HepG2 (cell line): ENCODE measurements around the gene ETV5. TPM values are rescaled to one million over a fixed set of nuclear protein-coding genes. Genes with fewer than 3 reads are reported as not detected.

Experiments used
- ATAC-seq: fragments of 200-7000 bp; cut with Tn5 transposase; 3 replicates; pipeline ENCODE4 v1.9.1; 2020; ENCODE audit warnings: mild to moderate bottlenecking, moderate library complexity
- BruUV-seq: library from RNA; stranded (reverse); fragments of 400-500 nt; replicated peaks from 2 replicates; lab custom pipeline; 2021; lab: Mats Ljungman, UMichigan
- CTCF ChIA-PET: fragments of 300-600 bp; formaldehyde crosslinking; extraction: SDS; loops from one replicate; lab custom pipeline; 2021; ENCODE audit warnings: low total read pairs, inconsistent platforms, low intra/inter-chr PET ratio; lab: Yijun Ruan, JAX
- POLR2A ChIA-PET: fragments of 350-600 bp; sonication (Branson Sonifier 250); formaldehyde crosslinking; loops from one replicate; lab custom pipeline; 2020; ENCODE audit warnings: antibody characterized with exemption, inconsistent platforms; lab: Yijun Ruan, JAX
- DNase-seq: peaks from one replicate; pipeline ENCODE4 v3.0.0-alpha.2; 2015; ENCODE audit warnings: low spot score
- FAIRE-seq: peaks from 3 replicates; lab custom pipeline; 2011; peaks lifted over from hg19 to GRCh38; lab: Jason Lieb, UNC
- H2AFZ ChIP-seq: one replicate; pipeline ENCODE4 v1.6.1; 2011; ENCODE audit warnings: low read length, inconsistent platforms
- H3K27ac ChIP-seq: fragments of 300-600 bp; 3 replicates; pipeline ENCODE4 v1.8.0; 2011; ENCODE audit warnings: mixed run types, mild to moderate bottlenecking, mixed read lengths, low read length, inconsistent platforms; ENCODE audit not compliant: insufficient read depth; ENCODE audit errors: extremely low read length
- H3K27me3 ChIP-seq, 2 experiments: fragments of 200-600 bp in 1 of 2; 2 replicates in 1 of 2; 3 replicates in 1 of 2; pipeline versions ENCODE4 v1.6.0 to v1.8.0; 2011; ENCODE audit warnings: low read length in 2 of 2, mild to moderate bottlenecking in 2 of 2, moderate library complexity in 2 of 2, inconsistent platforms in 1 of 2; ENCODE audit not compliant: insufficient read depth in 2 of 2, control insufficient read depth in 1 of 2
- H3K36me3 ChIP-seq, 2 experiments: fragments of 200-600 bp in 1 of 2; replicated peaks in 1 of 2; 2 replicates in 1 of 2; 3 replicates in 1 of 2; pipeline versions ENCODE4 v1.5.1 to v1.8.0; 2011; ENCODE audit warnings: low read length in 2 of 2, inconsistent platforms in 1 of 2; ENCODE audit not compliant: insufficient read depth in 2 of 2, control insufficient read depth in 1 of 2
- H3K4me1 ChIP-seq: 2 replicates; pipeline ENCODE4 v1.5.1; 2012; ENCODE audit warnings: low read length, inconsistent platforms; ENCODE audit not compliant: insufficient read depth
- H3K4me2 ChIP-seq: 2 replicates; pipeline ENCODE4 v1.6.0; 2011; ENCODE audit warnings: low read depth, low read length, inconsistent platforms
- H3K4me3 ChIP-seq, 3 experiments: fragments of 200-600 bp in 1 of 3; sonication (generic), shearing (Covaris generic) in 1 of 3; replicated peaks in 1 of 3; 2 replicates each; pipeline ENCODE4 v1.5.1; 2011 to 2016; ENCODE audit warnings: low read length in 3 of 3, inconsistent platforms in 2 of 3, low read depth in 2 of 3, mild to moderate bottlenecking in 2 of 3, control low read depth in 1 of 3, mixed read lengths in 1 of 3; ENCODE audit not compliant: insufficient read depth in 1 of 3
- H3K79me2 ChIP-seq: one replicate; pipeline ENCODE4 v1.6.1; 2011; ENCODE audit warnings: low read length, inconsistent platforms; ENCODE audit not compliant: insufficient read depth
- H3K9ac ChIP-seq: 2 replicates; pipeline ENCODE4 v1.6.0; 2011; ENCODE audit warnings: mild to moderate bottlenecking, low read depth, low read length, inconsistent platforms; ENCODE audit not compliant: insufficient read depth
- H3K9me3 ChIP-seq: 2 replicates; pipeline ENCODE4 v1.5.1; 2012; ENCODE audit warnings: mild to moderate bottlenecking, low read length
- H4K20me1 ChIP-seq: 2 replicates; pipeline ENCODE4 v1.6.0; 2011; ENCODE audit warnings: inconsistent platforms, mild to moderate bottlenecking, low read length, moderate library complexity; ENCODE audit not compliant: insufficient read depth
- ATF2 ChIP-seq: sonication (generic); formaldehyde crosslinking; IDR thresholded peaks from 2 replicates; pipeline ENCODE4 v1.4.0; 2020; ENCODE audit warnings: missing genetic modification reagents
- HDAC6 ChIP-seq: fragments of 200-600 bp; sonication (generic); IDR thresholded peaks from 2 replicates; pipeline ENCODE4 v1.7.0; 2017; ENCODE audit warnings: mild to moderate bottlenecking, antibody characterized with exemption, low read length, low read depth
- HIVEP1 ChIP-seq: sonication (generic); formaldehyde crosslinking; IDR thresholded peaks from 2 replicates; pipeline ENCODE4 v1.4.0; 2020; ENCODE audit warnings: mild to moderate bottlenecking, missing genetic modification reagents
- JUN ChIP-seq: sonication (generic); formaldehyde crosslinking; IDR thresholded peaks from 2 replicates; pipeline ENCODE4 v1.4.0; 2020; ENCODE audit warnings: mild to moderate bottlenecking, missing genetic modification reagents
- KLF12 ChIP-seq: sonication (generic); formaldehyde crosslinking; IDR thresholded peaks from 2 replicates; pipeline ENCODE4 v1.4.0; 2020; ENCODE audit warnings: missing genetic modification reagents, borderline replicate concordance
- MAX ChIP-seq: IDR thresholded peaks from 2 replicates; pipeline ENCODE4 v1.6.1; 2012; ENCODE audit warnings: inconsistent platforms
- MEIS2 ChIP-seq: sonication (generic); formaldehyde crosslinking; IDR thresholded peaks from 2 replicates; pipeline ENCODE4 v1.9.0; 2021; ENCODE audit warnings: mild to moderate bottlenecking, missing genetic modification reagents
- MIER3 ChIP-seq: IDR thresholded peaks from 2 replicates; pipeline ENCODE4 v1.6.1; 2016; ENCODE audit warnings: missing compliant biosample characterization, borderline replicate concordance
- MTA1 ChIP-seq: sonication (generic); formaldehyde crosslinking; IDR thresholded peaks from 2 replicates; pipeline ENCODE4 v1.4.0; 2020; ENCODE audit warnings: missing genetic modification reagents, mild to moderate bottlenecking, borderline replicate concordance
- POLR2AphosphoS2 ChIP-seq: IDR thresholded peaks from 2 replicates; pipeline ENCODE4 v1.6.1; 2011; ENCODE audit warnings: low read depth, low read length, improper control_type of control experiment
- RNF2 ChIP-seq: fragments of 450-650 bp; conservative IDR thresholded peaks from 2 replicates; pipeline ENCODE4 v1.6.1; 2016; ENCODE audit warnings: low read depth
- SMAD1 ChIP-seq: sonication (generic); formaldehyde crosslinking; IDR thresholded peaks from 2 replicates; pipeline ENCODE4 v1.4.0; 2020; ENCODE audit warnings: missing genetic modification reagents, low read depth, mild to moderate bottlenecking, borderline replicate concordance
- SRY ChIP-seq: sonication (generic); formaldehyde crosslinking; IDR thresholded peaks from 2 replicates; pipeline ENCODE4 v1.8.0; 2022; ENCODE audit warnings: mild to moderate bottlenecking, missing genetic modification reagents
- ZFP1 ChIP-seq: IDR thresholded peaks from 2 replicates; pipeline ENCODE4 v1.6.1; 2016
- ZNF17 ChIP-seq: sonication (generic); formaldehyde crosslinking; IDR thresholded peaks from 2 replicates; pipeline ENCODE4 v1.5.0; 2020; ENCODE audit warnings: mild to moderate bottlenecking, missing genetic modification reagents
- ZNF234 ChIP-seq: sonication (generic); formaldehyde crosslinking; conservative IDR thresholded peaks from 2 replicates; pipeline ENCODE4 v1.5.1; 2020; ENCODE audit warnings: mild to moderate bottlenecking, missing genetic modification reagents
- ZNF513 ChIP-seq: sonication (generic); formaldehyde crosslinking; conservative IDR thresholded peaks from 2 replicates; pipeline ENCODE4 v1.5.0; 2020; ENCODE audit warnings: missing genetic modification reagents
- ZNF589 ChIP-seq: sonication (generic); formaldehyde crosslinking; conservative IDR thresholded peaks from 2 replicates; pipeline ENCODE4 v1.8.0; 2022; ENCODE audit warnings: mild to moderate bottlenecking, moderate library complexity, missing genetic modification reagents
- WGBS: methylation state at CpG from one replicate; pipeline ENCODE4 v1.1.6; 2017; ENCODE audit warnings: low lambda C conversion rate; 5-methylcytosine and 5-hydroxymethylcytosine counted together
- in situ Hi-C: cut with HindIII; loops from 2 replicates; pipeline ENCODE4 v1.10.0; 2017; ENCODE audit warnings: low pct_unique_long_range_greater_than_20kb; ENCODE audit not compliant: extremely low pct_ligation_motif_present
- intact Hi-C: fragments of 100-400 bp; cut with micrococcal nuclease; formaldehyde crosslinking; loops from one replicate; pipeline ENCODE4 v1.10.0; 2022; ENCODE audit not compliant: unreplicated experiment
- polyA plus RNA-seq, 8 experiments: library from polyadenylated mRNA; depleted of rRNA in 3 of 8; stranded (reverse) in 7 of 8; unstranded in 1 of 8; fragments of >200 nt; fragmentation: Illumina TruSeq in 4 of 8; extraction: Trizol in 4 of 8; gene quantifications; 2 replicates each; pipeline versions ENCODE4 v1.2.1 to v1.2.3, GENCODE V29; 2011 to 2016; ENCODE audit warnings: low read depth in 4 of 8, missing spikeins in 1 of 8, mixed read lengths in 1 of 8; ENCODE audit not compliant: insufficient read depth in 1 of 8
- total RNA-seq, 5 experiments: library from RNA; depleted of rRNA; stranded (reverse); fragments of >200 nt; fragmentation: Illumina TruSeq; extraction: Trizol; gene quantifications; 2 replicates each; pipeline ENCODE4 v1.2.3, GENCODE V29; 2016; ENCODE audit warnings: low read depth in 1 of 5
- TF ChIP-seq, protein P1 (sequence below): sonication (generic); formaldehyde crosslinking; IDR thresholded peaks from 2 replicates; pipeline ENCODE4 v1.9.0; 2021; ENCODE audit warnings: missing genetic modification reagents, borderline replicate concordance
- TF ChIP-seq, protein P2 (sequence below): IDR thresholded peaks from 2 replicates; pipeline ENCODE4 v1.6.1; 2016

The ETV5 gene
- total and polyA plus RNA-seq, 2 of the 13 experiments (the other 11 are each of a cell fraction or from before 2014, with no cell fraction given), result 52.9 to 57.2 TPM

DNA sequence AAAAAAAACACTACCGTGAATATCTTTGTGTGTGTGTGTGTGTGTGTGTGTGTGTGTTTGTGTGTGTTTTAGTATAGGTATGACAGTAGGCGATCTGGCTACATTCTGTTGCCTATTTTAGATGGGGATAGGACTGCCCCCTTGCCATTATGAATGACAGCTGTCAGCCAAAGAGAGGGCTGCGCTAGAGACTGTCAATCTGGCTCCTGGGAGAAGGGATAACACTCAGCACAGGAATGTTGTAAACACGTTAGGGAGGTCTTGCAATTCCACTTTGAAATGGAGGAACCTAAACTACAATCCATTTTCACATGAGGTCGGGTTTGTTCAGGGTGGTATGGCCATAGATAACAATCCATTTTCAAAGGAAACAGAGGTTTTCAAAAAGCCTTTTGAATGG lies 14.1 kb upstream of the ETV5 start (continued):
- no peak for TF ChIP-seq ATF2 (CRISPR knock-in tag)
- TF ChIP-seq ZFP1 (CRISPR knock-in tag), result no peak
- no peak for TF ChIP-seq KLF12
- no peak for TF ChIP-seq ZNF589
- no peak for TF ChIP-seq ZNF234 (CRISPR knock-in tag)
- TF ChIP-seq SMAD1 (CRISPR knock-in tag), result no peak
- no peak for TF ChIP-seq SRY (CRISPR knock-in tag)
- TF ChIP-seq MTA1 (CRISPR knock-in tag), result no peak
- no peak for TF ChIP-seq MEIS2 (CRISPR knock-in tag)

GRCh38 chr3:186121968-186122367 lies 13.1 kb upstream of the ETV5 start:
- no peak overlapping the region for H3K9ac ChIP-seq
- H3K27me3 ChIP-seq, result no peaks in the 10 kb centered on the region
- CTCF ChIA-PET, result no interaction called here
- no peak for TF ChIP-seq RNF2
- no peak for TF ChIP-seq MIER3 (CRISPR knock-in tag)
- TF ChIP-seq, protein P1, sequence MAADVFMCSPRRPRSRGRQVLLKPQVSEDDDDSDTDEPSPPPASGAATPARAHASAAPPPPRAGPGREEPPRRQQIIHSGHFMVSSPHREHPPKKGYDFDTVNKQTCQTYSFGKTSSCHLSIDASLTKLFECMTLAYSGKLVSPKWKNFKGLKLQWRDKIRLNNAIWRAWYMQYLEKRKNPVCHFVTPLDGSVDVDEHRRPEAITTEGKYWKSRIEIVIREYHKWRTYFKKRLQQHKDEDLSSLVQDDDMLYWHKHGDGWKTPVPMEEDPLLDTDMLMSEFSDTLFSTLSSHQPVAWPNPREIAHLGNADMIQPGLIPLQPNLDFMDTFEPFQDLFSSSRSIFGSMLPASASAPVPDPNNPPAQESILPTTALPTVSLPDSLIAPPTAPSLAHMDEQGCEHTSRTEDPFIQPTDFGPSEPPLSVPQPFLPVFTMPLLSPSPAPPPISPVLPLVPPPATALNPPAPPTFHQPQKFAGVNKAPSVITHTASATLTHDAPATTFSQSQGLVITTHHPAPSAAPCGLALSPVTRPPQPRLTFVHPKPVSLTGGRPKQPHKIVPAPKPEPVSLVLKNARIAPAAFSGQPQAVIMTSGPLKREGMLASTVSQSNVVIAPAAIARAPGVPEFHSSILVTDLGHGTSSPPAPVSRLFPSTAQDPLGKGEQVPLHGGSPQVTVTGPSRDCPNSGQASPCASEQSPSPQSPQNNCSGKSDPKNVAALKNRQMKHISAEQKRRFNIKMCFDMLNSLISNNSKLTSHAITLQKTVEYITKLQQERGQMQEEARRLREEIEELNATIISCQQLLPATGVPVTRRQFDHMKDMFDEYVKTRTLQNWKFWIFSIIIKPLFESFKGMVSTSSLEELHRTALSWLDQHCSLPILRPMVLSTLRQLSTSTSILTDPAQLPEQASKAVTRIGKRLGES (CRISPR knock-in tag), result no peak
- no peak for TF ChIP-seq ZNF17 (CRISPR knock-in tag)
- TF ChIP-seq ZNF513 (CRISPR knock-in tag), result no peak
- TF ChIP-seq HIVEP1 (CRISPR knock-in tag), result no peak
- TF ChIP-seq, protein P2, sequence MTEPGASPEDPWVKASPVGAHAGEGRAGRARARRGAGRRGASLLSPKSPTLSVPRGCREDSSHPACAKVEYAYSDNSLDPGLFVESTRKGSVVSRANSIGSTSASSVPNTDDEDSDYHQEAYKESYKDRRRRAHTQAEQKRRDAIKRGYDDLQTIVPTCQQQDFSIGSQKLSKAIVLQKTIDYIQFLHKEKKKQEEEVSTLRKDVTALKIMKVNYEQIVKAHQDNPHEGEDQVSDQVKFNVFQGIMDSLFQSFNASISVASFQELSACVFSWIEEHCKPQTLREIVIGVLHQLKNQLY (CRISPR knock-in tag), result no peak
- TF ChIP-seq MAX, result no peak
- no peak for TF ChIP-seq JUN
- TF ChIP-seq HDAC6, result no peak
- no peak for TF ChIP-seq POLR2AphosphoS2

More at GRCh38 chr3:186121968-186122367, 13.1 kb upstream of the ETV5 start:
- in situ Hi-C loops (no loop called here), intact Hi-C loops (no loop called here)
- WGBS, result 17% methylated on average over 2 of the region's 2 CpGs
- Histone ChIP-seq H3K4me1 (peaks cover 7% of the 10 kb centered on the region; the same call in 1 of the 2 replicates), H4K20me1 (no peaks in the 10 kb centered on the region), H3K36me3 (no peaks in the 10 kb centered on the region), H3K27ac (no peak overlapping the region), H3K4me3 (no peak overlapping the region), H2AFZ (no peak overlapping the region), H3K79me2 (no peaks in the 10 kb centered on the region), H3K4me2 (no peak overlapping the region), H3K9me3 (no peaks in the 10 kb centered on the region)
- ATAC-seq (no peak), FAIRE-seq (no peak), DNase-seq (no peak)
- POLR2A ChIA-PET, result interaction anchor here (0.9 kb wide), 1 partner anchor 11 kb away, joined by 3 read pairs; no protein-coding TSS in a partner anchor
- BruUV-seq, result no TSS peak
